Colonic mucosa (tissue), 4 donors: ENCODE measurements around the gene UCHL5. TPM values are rescaled to one million over a fixed set of nuclear protein-coding genes. Genes with fewer than 3 reads are reported as not detected.

Experiments
- DNase-seq: peaks from one replicate; pipeline ENCODE4 v3.0.0-alpha.2; 2020
- H3K27ac ChIP-seq: fragments of 200-600 bp; one replicate; pipeline ENCODE4 v1.8.0; 2021
- H3K27me3 ChIP-seq: fragments of 200-600 bp; one replicate; pipeline ENCODE4 v1.8.0; 2021
- H3K36me3 ChIP-seq: fragments of 200-600 bp; one replicate; pipeline ENCODE4 v1.8.0; 2021
- H3K4me1 ChIP-seq: fragments of 200-600 bp; one replicate; pipeline ENCODE4 v1.8.0; 2021; ENCODE audit warnings: mild to moderate bottlenecking
- H3K4me3 ChIP-seq: fragments of 200-600 bp; one replicate; pipeline ENCODE4 v1.8.0; 2021
- H3K9ac ChIP-seq, 2 donors: one replicate each; pipeline ENCODE4 v1.7.0; 2013; ENCODE audit warnings: control low read depth in 2 of 2, low read depth in 2 of 2, low read length in 2 of 2
- H3K9me3 ChIP-seq: fragments of 200-600 bp; one replicate; pipeline ENCODE4 v1.8.0; 2021
- CTCF ChIP-seq: fragments of 200-600 bp; IDR thresholded peaks from one replicate; pipeline ENCODE4 v1.8.0; 2022; ENCODE audit warnings: antibody characterized with exemption, mild to moderate bottlenecking
- intact Hi-C: fragments of 100-400 bp; cut with DNase I; formaldehyde crosslinking; loops from one replicate; pipeline ENCODE4 v1.14.1; 2022
- total RNA-seq, 2 donors: library from RNA; stranded (reverse); fragmentation: NEBNext Ultra II Directional in 1 of 2; extraction: Animal tissue kit (Norgen Biotek cat#: 25700) in 1 of 2; gene quantifications; one replicate each; pipeline ENCODE4 v1.2.1, GENCODE V29; 2021
- donor health status: healthy.
- donor health status: DM: no; HTN: no; CAD: no.
- donor health status: DM: no; HTN: no; CAD: no.

The UCHL5 gene
- 10 to 100 TPM; 33.9 to 46.5 TPM for total RNA-seq

- Histone ChIP-seq H3K36me3 (no peaks in the 10 kb centered on the region), H3K27me3 (no peaks in the 10 kb centered on the region), H3K4me3 (peak within 1 kb of the TSS; percentile 66), H3K9me3 (no peaks in the 10 kb centered on the region), H3K9ac (peak within 1 kb of the TSS; percentile 90 to 98), H3K27ac (peak within 1 kb of the TSS; percentile 98), H3K4me1 (peaks cover 8% of the 10 kb centered on the region)
- peak; percentile 98 for DNase-seq
- TF ChIP-seq CTCF: no peak
- intact Hi-C loops: no loop called here
Observed at GRCh38 chr1:193059282-193060114, at the start of gene UCHL5, which contains the start of gene RO60. UCHL5 (minus strand) TSS chr1:193059360; CDS start chr1:193059260, 100 bp downstream. RO60 (plus strand) TSS chr1:193059612; CDS start chr1:193069055, 9,443 bp downstream.

- intact Hi-C loops: no loop called here
Observed at GRCh38 chr1:193108471-193108870, 49.3 kb upstream of the UCHL5 start.

GRCh38 chr1:193105821-193106177 is 46.6 kb upstream of the UCHL5 start:
- no peaks in the 10 kb centered on the region for H3K36me3 ChIP-seq
- H3K27ac ChIP-seq: peak overlapping the region; percentile 95
- no peak for DNase-seq
- no peaks in the 10 kb centered on the region for H3K27me3 ChIP-seq
- no peaks in the 10 kb centered on the region for H3K9me3 ChIP-seq
- H3K9ac ChIP-seq: peak overlapping the region; percentile 84 to 86
- no peaks in the 10 kb centered on the region for H3K4me1 ChIP-seq
- intact Hi-C loops: no loop called here
- TF ChIP-seq CTCF: no peak
- H3K4me3 ChIP-seq: peak overlapping the region; percentile 87

More at GRCh38 chr1:193108471-193108870, 49.3 kb upstream of the UCHL5 start:
- H3K9me3 ChIP-seq: no peaks in the 10 kb centered on the region
- H3K9ac ChIP-seq: no peak overlapping the region
- no peaks in the 10 kb centered on the region for H3K4me1 ChIP-seq
- H3K36me3 ChIP-seq: no peaks in the 10 kb centered on the region
- DNase-seq: no peak
- H3K27ac ChIP-seq: no peak overlapping the region
- no peak for TF ChIP-seq CTCF
- no peak overlapping the region for H3K4me3 ChIP-seq
- H3K27me3 ChIP-seq: no peaks in the 10 kb centered on the region

- Histone ChIP-seq H3K36me3 (no peaks in the 10 kb centered on the region), H3K27me3 (no peaks in the 10 kb centered on the region), H3K9me3 (no peaks in the 10 kb centered on the region), H3K4me1 (no peaks in the 10 kb centered on the region), H3K9ac (peak within 1 kb of the TSS; percentile 84 to 86), H3K4me3 (peak within 1 kb of the TSS; percentile 87), H3K27ac (peak within 1 kb of the TSS; percentile 95)
- DNase-seq: peak; percentile 89
- TF ChIP-seq CTCF: no peak
- intact Hi-C loops: loop anchor here (5.0 kb wide), 1 partner anchor 38 kb away; no protein-coding TSS in a partner anchor
Observed at GRCh38 chr1:193104907-193105820, 46.0 kb upstream of the UCHL5 start, which contains the start of gene GLRX2. GLRX2 (minus strand) TSS chr1:193105414; CDS start chr1:193105382, 32 bp downstream.

- Histone ChIP-seq H3K27me3 (no peaks in the 10 kb centered on the region), H3K9ac (peak overlapping the region; percentile 84 to 86), H3K36me3 (no peaks in the 10 kb centered on the region), H3K27ac (peak overlapping the region; percentile 95), H3K4me1 (no peaks in the 10 kb centered on the region), H3K4me3 (peak overlapping the region; percentile 87), H3K9me3 (no peaks in the 10 kb centered on the region)
- intact Hi-C loops: loop anchor here (5.0 kb wide), 1 partner anchor 37 kb away; no protein-coding TSS in a partner anchor
- DNase-seq: peak; percentile 58
- TF ChIP-seq CTCF: no peak
Observed at GRCh38 chr1:193104502-193104906, 45.3 kb upstream of the UCHL5 start.
